SHP77 treated with DMSO at 0.1 percent for 48 hours (cell line): ENCODE results near the gene MXRA7.

Experiments
- DNase-seq: peaks from one replicate; lab custom pipeline; 2025; lab: John Stamatoyannopoulos, UW

The MXRA7 gene

DNA sequence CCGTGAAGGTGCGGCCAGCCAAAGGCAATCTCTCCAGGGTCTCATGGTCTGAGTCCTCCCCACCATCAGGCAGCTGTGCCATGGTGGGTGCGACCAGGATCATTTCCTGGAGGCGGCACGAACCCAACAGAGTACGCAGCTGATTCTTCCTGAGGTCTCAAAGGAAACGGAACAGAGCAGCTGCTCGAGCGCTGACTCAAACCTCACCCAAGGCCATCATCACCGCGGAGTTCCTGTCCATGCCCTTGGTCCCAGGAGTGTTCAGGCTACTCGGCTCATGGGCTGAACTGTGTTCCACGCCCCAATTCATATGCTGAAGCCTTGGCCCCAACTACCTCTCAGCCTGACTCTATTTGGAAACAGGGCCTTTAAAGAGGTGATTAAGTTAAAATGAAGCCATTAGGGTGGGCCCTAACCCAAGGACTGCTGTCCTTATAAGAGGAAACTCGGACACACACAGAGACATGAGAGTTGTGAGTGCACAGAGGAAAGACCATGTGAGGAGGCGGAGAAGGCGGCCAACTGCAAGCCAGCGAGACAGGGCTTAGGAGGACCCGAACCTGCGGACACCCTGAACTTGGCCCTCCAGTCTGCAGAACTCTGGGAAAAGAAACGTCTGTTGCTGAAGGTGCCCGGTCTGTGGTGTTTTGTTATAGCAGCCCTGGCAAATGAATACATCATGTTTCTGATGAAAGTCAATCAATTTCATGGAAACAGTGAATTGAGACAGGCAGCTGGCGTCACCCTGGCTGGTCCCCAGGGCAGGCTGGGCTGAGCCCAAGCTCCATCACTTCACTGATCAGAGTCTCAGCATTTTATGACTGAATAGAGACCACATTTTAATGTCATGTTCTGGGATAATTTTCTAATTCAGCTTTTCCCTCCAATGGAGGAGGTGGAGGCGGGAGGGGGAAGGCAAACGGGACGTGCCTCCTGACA lies 13.7 kb downstream of the MXRA7 start:
- DNase-seq, result no peak

DNA sequence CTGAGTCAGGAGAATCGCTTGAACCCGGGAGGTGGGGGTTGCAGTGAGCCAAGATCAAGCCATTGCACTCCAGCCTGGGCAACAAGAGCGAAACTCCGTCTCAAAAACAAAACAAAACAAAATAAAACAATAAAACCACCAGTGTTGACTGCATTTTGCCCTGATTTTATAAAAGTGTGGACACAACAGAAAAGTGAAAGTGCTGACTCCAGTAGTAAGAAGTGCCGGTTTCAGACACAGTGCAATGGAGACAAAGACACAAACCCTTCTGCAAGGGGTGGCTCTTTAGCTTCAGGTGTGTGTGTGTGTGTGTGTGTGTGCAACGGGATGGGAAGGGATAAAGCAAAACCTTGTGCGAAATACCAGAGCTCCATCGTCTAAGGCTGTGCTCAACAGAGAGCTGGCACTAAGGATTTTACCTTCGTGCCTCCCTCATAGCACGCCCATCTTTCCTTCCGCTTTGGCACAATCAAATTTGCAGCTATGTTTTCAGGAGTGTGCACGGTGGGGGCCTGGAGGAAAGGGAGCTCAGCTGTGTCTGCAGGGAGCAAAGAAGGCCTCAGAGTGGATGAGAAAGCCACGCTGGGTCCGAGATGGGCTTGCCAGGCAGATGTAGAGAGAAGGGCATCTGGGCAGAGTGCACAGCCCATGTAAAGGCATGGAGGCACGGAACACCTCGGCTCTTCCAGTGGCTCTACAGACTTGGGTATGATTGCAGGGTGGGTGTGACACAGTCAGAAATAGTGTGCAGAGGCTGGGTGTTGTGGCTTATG lies 15.5 kb downstream of the MXRA7 start:
- DNase-seq, result no peak

DNA sequence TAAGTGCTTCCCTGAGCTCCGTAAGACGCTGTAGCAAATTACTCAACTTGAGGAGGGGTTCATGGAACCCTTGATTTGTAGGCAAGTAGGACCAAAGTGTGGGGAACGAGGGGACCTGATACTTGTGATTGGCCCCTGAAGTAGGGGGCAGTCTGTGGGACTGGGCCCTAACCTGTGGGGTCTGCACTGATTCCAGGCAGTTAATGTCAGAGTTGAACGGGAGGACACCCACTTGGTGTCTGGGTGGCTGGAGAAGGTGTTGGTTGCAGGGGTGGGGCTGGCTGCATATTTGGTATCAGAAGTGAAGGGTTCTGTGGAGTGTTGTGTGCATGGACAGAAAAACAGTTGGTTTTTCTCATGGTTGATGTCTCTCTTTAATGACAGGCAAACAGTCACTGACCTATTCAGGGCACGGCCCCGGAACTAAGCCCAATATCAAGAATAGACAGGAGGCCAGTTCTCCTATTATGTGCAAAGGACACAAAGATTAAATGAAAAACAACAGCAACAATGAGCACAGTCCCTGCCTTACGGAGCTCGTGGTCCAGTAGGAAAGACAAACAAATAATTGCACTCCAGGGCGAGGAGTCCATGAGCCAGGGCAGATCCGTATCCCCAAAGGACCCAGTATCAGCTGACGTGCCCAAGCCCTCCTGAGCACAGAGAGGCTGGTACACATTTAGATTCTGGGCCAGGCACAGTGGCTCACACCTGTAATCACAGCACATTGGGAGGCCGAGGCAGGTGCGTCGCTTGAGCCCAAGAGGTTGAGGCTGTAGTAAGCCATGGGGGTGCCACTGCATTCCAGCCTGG lies 19.2 kb downstream of the MXRA7 start:
- no peak for DNase-seq

DNA sequence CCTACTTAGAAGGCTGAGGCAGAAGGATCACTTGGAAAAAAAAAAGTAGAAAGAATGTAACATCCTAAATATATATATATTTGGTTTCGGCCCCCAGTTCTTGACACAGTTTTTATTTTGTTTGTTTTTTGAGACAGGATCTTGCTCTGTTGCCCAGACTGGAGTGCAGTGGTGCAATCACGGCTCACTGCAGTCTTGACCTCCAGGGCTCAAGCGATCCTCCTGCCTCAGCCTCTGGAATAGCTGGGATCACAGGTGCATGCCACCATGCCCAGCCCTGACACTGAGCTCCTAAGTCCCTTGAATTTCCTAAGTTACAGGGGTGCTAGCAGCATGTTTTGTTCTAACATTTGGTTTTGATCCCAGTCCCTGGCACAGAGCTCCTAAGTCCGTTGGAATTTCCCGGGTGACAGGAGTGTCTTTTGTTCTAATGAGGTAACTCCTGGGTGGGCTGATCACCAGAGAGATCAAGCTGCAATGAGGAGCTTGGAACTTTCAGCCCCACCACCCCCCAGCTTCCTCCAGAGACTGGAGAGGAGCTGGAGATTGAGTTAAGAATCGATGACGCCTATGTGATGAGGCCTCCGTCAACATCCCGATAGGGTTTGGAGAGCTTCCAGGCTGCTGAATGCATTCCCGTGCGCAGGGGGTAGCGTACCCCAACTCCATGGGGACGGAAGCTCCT lies 20.0 kb downstream of the MXRA7 start:
- no peak for DNase-seq

DNA sequence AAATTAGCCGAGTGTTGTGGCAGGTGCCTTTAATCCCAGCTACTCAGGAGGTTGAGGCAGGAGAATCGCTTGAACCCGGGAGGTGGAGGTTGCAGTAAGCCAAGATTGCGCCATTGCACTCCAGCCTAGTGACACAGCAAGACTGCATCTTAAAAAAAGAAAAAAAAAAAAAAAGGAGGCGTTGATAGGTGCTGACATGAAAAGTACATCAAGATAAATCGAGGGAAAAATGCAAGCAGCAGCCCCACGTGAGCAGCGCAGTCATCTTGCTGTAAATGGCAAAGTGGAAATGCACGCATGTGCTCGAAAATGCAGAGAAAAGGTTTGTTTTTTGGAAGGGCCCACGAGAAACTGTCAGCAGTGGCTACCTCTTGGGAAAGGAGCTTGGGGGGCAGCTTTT lies 20.9 kb downstream of the MXRA7 start:
- DNase-seq, result no peak

DNA sequence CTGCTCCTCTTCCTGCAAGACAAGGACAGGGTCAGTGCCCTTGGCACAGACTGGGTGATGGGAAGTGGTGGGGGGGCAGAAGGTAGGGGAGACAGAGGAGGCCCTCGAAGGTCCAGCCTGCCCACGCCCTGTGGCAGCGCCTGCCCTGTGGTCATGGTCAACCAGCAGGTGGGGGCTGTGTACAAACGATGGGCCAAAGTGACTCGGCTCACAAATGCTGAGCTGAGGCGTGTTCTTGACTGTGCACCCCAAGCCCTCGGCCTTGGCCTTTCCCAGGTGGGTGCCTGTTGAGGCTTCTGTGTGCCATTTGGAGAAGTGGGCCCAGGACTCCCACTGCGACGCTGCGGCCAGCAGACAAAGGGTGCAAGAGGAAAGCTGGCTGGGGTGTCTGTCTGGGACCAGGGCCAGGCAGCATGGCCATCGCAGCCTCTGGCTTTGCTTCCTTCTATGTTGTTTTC lies 22.6 kb downstream of the MXRA7 start:
- no peak for DNase-seq

DNA sequence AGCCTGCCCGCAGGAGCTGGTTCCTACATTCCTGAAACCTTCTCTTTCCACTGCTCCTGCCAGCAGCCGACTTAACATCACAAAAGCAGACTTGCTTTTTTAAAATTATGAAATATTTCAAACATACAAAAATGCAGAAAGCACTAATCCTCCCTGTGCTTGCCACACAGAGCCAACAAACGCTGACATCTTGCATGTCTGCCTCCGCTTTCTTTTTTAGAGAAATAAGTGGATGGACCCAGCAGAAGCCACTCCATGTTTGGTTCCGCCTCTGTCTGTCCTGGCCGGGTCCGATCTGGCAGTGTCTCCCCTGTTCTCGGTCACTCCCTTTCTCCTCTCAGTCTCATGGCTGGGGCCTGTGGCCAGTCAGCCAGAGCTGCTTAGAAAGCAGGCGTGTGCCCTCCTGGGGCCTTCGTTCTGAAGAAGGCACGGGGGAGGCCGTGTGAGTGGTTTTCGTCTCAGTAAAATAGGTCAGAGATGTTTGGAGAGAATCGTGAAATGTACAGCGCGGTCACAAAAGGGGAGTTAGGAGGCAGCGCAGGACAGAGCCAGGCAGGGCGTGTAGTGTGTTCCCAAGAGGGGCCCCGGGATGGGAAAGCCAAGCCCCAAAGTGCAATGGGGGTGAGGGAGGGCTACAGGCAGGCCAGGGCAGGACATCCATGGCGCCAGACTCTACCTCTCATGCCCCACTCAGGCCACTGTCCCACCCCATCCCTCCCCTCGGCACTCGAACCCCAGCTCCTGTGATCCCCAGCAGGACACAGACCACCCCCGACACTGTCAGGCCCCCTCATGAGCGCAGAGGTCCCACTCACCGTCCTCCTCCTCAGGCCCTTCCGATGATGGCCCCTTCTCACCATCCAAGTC lies 23.2 kb downstream of the MXRA7 start:
- DNase-seq, result no peak

DNA sequence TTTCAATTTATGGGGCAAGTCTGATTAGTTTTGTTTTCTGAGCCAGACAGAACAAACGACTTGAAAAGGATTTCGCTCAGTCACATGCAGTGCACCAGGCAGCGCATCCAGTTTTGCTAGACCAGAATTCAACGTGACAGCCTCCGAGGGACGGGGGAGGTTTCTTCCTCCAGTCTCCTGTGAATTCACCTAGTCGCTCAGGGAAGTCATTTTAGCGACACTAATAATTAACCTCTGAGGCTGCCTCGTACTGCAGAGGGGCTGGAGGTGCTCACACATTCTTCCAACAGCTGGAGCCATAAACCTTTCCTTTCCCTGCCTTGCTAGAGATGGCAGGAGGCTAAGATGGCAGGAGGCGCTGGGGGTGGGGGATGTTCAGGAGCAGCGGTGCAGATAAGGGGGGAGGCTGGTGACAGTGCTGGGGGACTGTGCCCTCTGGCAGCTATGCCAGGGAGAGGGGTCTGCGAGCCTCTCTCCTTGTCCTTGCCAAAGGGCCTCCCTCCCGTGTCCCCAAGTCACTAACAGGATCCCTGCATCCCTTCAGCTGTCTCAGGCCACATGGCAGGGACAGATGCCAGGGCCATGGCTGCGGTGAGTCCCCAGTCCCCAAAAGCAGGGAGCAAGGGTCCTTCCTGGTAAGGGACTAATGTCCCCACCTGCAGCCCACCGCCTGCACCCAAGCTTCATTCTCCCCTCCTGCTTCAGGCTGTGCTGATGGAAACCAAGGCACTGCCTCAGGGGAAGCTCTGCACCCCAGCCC lies 24.0 kb downstream of the MXRA7 start:
- DNase-seq, result no peak

DNA sequence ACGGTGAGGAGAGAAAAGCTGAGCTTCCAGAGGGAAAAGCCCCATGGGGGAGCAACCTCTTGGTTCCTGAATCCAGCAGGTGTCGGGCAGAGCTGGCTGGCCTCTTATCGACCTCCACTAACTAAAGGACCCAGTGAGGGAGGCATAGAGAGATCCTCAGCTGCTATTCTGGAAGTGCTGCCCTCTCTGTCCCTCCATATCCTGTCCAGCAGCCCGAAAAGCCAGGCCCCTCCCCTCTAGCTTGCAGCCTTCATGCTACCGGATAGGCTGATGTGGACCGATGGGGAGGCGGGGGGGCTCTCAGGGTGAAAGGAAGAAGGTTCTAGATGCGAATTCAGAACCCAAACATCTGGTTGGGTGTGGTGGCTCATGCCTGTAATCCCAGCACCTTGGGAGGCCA lies 24.9 kb downstream of the MXRA7 start:
- DNase-seq, result no peak

DNA sequence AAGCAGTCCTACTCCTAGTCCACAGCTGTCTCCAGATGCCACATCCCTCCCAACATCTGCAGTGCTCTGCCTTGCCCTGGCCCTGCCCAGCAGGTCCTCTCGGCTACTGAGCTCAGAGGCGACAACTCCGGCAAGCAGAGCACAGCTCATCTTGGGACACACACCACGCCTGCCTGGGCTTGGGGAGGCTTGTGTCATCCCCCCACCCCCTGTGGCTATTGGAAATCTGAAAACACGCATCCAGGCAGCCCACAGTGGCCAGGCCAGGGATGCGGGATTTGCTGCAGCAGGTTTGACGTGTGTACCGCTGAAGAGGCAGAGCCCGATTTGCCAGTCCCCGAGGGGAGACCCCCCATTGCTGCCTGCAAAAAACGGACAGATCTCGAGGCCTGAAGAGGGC lies 25.4 kb downstream of the MXRA7 start:
- no peak for DNase-seq

DNA sequence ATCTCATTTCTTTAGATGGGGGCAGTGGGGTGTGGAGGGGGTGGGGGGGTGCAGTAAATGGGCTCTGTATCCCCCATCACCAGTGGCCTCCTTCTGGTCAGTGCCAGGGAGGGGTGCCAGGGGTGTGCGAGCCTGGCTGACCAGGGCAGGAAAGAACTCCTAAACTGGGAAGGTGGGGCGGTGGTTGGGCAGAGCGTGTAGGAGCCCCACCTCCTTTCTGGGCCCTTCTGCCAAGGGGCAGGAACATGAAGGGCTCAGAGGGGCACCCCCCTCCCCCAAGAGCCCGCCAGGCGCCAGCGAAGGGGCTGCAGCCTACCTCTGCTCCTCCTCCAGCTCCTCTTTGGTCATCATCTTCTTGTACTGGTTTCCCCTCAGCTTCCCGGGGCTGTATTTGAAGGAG lies 26.0 kb downstream of the MXRA7 start:
- DNase-seq, result no peak

DNA sequence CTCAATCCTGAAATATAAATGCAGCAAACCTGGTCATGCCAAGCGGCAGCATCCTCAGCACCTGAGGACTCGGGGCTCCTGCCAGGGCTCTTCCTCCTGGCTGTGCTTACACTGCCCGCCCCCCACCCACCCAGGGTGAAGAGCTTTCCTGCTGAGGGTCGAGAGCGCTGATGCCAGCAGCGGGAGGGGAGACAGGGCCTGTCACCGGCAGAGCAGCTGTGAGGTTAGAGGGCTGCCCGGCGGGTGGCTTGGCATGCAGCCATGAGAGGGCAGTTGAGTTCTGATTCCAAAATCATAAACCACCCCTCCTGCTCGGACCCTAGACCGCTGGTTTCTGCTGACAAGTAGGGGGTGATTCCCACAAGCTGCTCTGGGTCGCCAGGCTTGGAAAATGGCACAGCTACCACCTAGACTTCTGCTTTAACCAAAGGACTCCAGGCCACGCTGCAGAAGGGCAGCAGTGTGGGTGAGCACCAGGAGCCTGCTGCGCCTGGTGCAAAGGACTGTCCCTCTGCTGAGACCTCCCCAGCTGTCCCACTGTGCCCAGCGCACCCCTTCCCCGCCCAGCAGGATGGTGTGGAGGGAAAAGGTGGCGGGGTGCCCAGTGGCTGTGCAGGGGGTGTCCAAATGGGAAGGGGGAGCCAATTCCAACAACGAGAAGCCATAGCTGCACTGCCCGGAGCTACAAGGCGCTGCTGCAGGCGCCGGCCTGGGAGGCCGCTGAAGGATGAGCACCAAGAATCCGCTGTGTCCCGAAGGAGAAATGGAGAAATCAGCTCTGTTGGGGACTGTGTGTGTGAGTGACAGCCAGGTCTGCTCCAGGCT lies 26.6 kb downstream of the MXRA7 start:
- DNase-seq, result no peak

DNA sequence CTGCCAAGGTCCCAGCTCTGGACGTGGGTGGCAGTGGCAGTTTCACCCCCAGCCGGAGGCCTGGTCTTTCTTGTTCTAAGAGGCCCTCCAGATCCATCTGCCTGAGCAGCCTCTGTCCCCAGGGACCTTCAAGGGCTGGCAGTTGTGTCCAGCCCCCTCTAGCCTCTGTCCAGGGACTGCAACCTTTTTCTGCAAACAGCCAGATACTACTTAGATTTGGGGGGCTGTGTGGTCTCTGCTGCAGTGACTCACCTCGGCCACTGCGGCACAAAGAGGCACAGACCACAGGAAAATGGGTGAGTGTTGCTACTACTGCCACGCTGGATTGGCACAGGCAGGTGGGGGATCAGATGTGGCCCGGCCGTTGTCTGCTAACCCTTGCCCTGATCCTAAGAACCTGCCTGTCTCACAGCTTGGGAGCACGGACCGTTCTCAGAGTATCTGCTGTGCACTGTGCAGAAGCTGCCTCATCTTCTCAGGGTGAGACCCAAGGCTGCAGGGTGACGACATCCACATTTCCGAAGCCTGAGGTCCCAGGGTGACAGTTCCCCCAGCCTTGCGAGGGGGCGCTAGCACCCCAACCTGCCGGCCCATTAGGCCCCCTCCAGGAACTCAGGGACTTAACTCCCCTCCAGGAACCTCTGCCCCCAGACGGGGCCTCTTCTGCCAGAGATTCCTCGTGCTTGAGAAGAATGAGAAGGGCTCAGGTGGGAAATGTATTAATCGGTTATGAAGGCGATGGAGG lies 27.6 kb downstream of the MXRA7 start:
- DNase-seq, result no peak

DNA sequence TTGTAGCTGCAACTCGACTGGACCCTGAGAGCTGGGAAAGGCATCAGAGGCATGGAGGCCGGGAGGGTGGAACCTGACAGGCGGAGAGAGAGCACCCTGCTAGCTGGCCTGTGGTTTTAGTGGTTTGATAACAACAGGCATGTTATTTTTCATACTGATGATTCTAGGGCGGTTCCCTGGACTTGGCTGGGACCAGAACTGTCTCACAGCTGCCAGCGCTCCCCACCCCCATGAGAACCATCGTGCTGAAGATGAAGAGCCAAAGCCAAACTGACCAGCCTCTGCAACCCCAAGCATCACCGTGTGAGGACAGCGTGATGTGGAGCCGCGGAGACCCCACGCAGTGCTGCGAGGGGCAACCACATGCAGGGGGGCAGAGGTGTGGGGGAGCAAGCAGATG lies 28.5 kb downstream of the MXRA7 start:
- DNase-seq, result no peak

DNA sequence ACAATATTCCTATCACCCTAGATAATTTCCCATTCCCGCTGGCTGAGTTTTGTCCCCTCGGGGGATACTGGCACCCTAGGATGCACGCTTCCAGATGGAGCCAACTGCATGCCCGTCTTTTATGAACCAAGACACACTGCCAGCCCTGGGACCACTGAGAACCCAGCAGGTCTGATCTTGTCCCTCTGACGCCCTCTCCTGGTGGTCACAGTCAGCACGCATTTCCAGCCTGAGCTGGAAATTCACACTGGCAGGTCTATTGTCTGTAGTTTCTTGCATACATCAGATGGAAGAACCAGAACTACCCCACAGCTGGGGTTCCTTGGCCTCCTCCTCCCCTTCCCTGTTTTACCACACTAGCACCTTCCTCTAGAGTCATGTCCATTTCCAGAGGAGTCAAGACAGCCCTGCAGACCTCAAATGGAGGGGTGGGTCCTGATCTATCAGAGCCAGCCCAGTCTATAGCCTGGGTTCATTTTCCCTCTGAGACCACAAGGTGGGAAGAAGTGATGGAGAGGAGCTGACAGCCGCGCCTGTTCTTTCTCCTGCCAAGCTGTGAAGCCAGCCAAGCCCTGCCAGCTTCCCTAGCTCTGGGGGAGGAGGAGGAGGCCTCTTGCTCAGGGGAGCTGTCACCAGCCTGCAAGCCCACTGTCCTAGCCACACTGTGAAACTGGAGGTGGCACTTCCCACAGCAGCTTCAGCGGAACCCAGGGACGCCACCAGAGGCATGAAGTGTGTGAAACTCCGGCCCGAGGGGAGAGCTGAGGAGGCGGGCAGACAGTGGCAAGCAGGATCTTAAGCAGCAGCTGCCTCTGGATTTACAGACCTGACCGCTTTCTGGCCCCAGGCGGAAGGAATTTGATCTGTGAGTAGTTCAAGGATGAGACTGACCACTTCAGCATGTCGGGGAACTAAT lies 29.3 kb downstream of the MXRA7 start:
- no peak for DNase-seq

DNA sequence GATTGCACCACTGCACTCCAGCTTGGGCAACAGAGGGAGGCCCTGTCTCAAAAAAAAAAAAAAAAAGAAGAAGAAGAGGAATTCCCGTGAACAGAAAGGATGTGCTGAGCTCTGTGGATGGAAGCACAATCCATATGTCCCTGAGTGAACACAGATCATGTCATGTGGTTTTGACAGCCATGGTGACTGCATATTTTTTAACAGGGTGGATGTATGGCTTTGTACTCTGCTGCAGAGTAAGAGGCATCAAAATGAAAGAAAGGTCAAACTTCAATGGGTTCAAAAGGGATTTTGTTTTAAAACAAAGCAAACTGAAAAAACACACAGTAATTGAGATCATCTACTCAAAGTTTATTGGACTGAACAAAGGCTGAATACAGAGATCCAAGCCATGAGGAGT lies 31.5 kb downstream of the MXRA7 start:
- no peak for DNase-seq

DNA sequence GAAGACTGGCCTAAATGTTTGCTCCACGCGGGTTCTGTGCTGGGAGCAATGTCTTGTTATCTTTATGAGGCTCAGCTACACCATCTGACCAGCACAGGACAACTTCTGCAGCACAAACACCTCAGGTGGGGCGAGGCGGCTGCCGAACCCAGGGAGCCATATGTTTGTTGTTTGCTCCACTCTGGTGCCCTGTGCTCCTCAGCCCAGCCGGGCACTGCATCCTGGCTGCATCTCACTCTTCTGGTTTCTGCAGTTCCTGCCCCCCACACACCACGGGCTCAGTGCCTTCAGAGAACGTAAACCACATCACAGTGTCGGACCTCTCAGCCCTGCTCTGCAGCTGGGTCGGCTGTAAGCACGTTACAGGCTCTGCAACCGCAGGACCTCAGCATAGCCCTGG lies 32.4 kb downstream of the MXRA7 start:
- DNase-seq, result no peak
